HEK293 (cell line): Measurements from ENCODE around the gene TBX4.

Source experiments
- CTCF ChIP-seq: fragments of 450-650 bp; formaldehyde crosslinking; IDR thresholded peaks from 2 replicates; pipeline ENCODE4 v1.5.1; 2016; ENCODE audit warnings: missing biosample characterization, missing genetic modification characterization
- MZF1 ChIP-seq: fragments of 450-650 bp; formaldehyde crosslinking; IDR thresholded peaks from 2 replicates; pipeline ENCODE4 v1.5.1; 2017; ENCODE audit warnings: missing biosample characterization, missing genetic modification characterization, borderline replicate concordance
- SP7 ChIP-seq: fragments of 450-650 bp; formaldehyde crosslinking; IDR thresholded peaks from 2 replicates; pipeline ENCODE4 v1.5.1; 2016; ENCODE audit warnings: missing biosample characterization, missing genetic modification characterization
- ZBTB8A ChIP-seq: fragments of 450-650 bp; formaldehyde crosslinking; IDR thresholded peaks from 2 replicates; pipeline ENCODE4 v1.5.1; 2016; ENCODE audit warnings: missing biosample characterization, missing genetic modification characterization
- ZNF24 ChIP-seq: fragments of 450-650 bp; formaldehyde crosslinking; IDR thresholded peaks from 2 replicates; pipeline ENCODE4 v1.5.1; 2016; ENCODE audit warnings: missing biosample characterization, missing genetic modification characterization
- ZNF274 ChIP-seq, 2 experiments: fragments of 200-500 bp in 1 of 2; fragments of 450-650 bp in 1 of 2; sonication (Bioruptor generic) in 1 of 2; formaldehyde crosslinking in 1 of 2; IDR thresholded peaks; 2 replicates each; pipeline versions ENCODE4 v1.5.1 to v1.6.1; 2014 to 2016; ENCODE audit warnings: borderline replicate concordance in 1 of 2, inconsistent platforms in 1 of 2, low read length in 1 of 2, missing biosample characterization in 1 of 2, missing genetic modification characterization in 1 of 2
- ZNF423 ChIP-seq: fragments of 450-650 bp; formaldehyde crosslinking; IDR thresholded peaks from 2 replicates; pipeline ENCODE4 v1.5.1; 2016; ENCODE audit warnings: missing biosample characterization, missing genetic modification characterization
- ZNF747 ChIP-seq: fragments of 450-650 bp; formaldehyde crosslinking; IDR thresholded peaks from 2 replicates; pipeline ENCODE4 v1.5.1; 2016; ENCODE audit warnings: missing biosample characterization, missing genetic modification characterization

- TF ChIP-seq ZBTB8A (no peak), MZF1 (tag by site-specific recombination) (no peak), ZNF747 (tag by site-specific recombination) (no peak), CTCF (tag by site-specific recombination) (no peak), ZNF423 (tag by site-specific recombination) (no peak), ZNF24 (tag by site-specific recombination) (no peak), ZNF274 (IDR thresholded peaks at IDR 0.05; ENCODE audit: low read length) (no peak), ZNF274 (tag by site-specific recombination; IDR thresholded peaks at IDR 0.05; ENCODE audit: borderline replicate concordance) (no peak), SP7 (tag by site-specific recombination) (no peak)
Measured at GRCh38 chr17:61402978-61403800, 49.0 kb upstream of the TBX4 start.
